Esophagus squamous epithelium (tissue), 5 donors: Measurements from ENCODE around the gene MRPS31. TPM values are rescaled to one million over a fixed set of nuclear protein-coding genes. Genes with fewer than 3 reads are reported as not detected.

Experiments
- DNase-seq: peaks from one replicate; lab custom pipeline; 2025; lab: John Stamatoyannopoulos, UW
- H3K27ac ChIP-seq, 4 donors: fragments of 200-600 bp; sonication (generic); one replicate each; pipeline ENCODE4 v1.5.1; 2016 to 2019; ENCODE audit warnings: mild to moderate bottlenecking in 1 of 4
- H3K27me3 ChIP-seq, 4 donors: fragments of 200-600 bp; sonication (generic); 1 replicate in 3 of 4; 2 replicates in 1 of 4; pipeline versions ENCODE4 v1.5.1 to v1.6.0; 2017 to 2021; ENCODE audit warnings: antibody characterized with exemption in 1 of 4
- H3K36me3 ChIP-seq, 3 donors: fragments of 200-600 bp; sonication (generic); one replicate each; pipeline ENCODE4 v1.5.1; 2016 to 2019
- H3K4me1 ChIP-seq, 3 donors: fragments of 200-600 bp; sonication (generic); one replicate each; pipeline ENCODE4 v1.5.1; 2017 to 2019
- H3K4me3 ChIP-seq, 4 donors: fragments of 200-600 bp; sonication (generic); 1 replicate in 3 of 4; 2 replicates in 1 of 4; pipeline ENCODE4 v1.5.1; 2016 to 2019; ENCODE audit warnings: mild to moderate bottlenecking in 2 of 4, moderate library complexity in 1 of 4
- H3K9me3 ChIP-seq, 3 donors: fragments of 200-600 bp; sonication (generic); one replicate each; pipeline ENCODE4 v1.5.1; 2016 to 2019
- POLR2A ChIP-seq, 4 donors: fragments of 450-650 bp; IDR thresholded peaks; one replicate each; pipeline ENCODE4 v1.6.1; 2017; ENCODE audit warnings: antibody characterized with exemption in 4 of 4, mild to moderate bottlenecking in 4 of 4, moderate library complexity in 3 of 4
- WGBS, 2 donors: methylation state at CpG; one replicate each; pipeline ENCODE4 v1.1.5; 2018; 5-methylcytosine and 5-hydroxymethylcytosine counted together
- intact Hi-C: fragments of 100-400 bp; cut with DNase I; formaldehyde crosslinking; loops from one replicate; pipeline ENCODE4 v1.15.0; 2022
- total RNA-seq, 4 donors: library from RNA; depleted of rRNA; stranded (reverse); fragments of >200 nt; gene quantifications; one replicate each; pipeline ENCODE4 v1.1.0, GENCODE V29; 2016
- TF ChIP-seq, protein P1 (sequence below), 6 experiments: fragments of 450-650 bp in 4 of 6; fragments of 200-600 bp in 2 of 6; sonication (generic) in 2 of 6; IDR thresholded peaks; one replicate each; pipeline ENCODE4 v1.5.1; 2016 to 2019; ENCODE audit warnings: antibody characterized with exemption in 6 of 6, mild to moderate bottlenecking in 4 of 6, moderate library complexity in 4 of 6
- donor health status: DM: yes; HTN: yes; CAD: no.

The MRPS31 gene
- total RNA-seq, 4 donors from 2014 or later = 8.8 to 24.2 (median 18.0) TPM

GRCh38 chr13:40774672-40775071 is 3.7 kb upstream of the MRPS31 start:
- Histone ChIP-seq H3K4me1 (peaks cover 0 to 22% (median 17%) of the 10 kb centered on the region in 3 donors), H3K36me3 (no peaks in the 10 kb centered on the region), H3K9me3 (no peaks in the 10 kb centered on the region), H3K4me3 (no peak overlapping the region), H3K27ac (no peak overlapping the region), H3K27me3 (no peaks in the 10 kb centered on the region)
- TF ChIP-seq, protein P1, sequence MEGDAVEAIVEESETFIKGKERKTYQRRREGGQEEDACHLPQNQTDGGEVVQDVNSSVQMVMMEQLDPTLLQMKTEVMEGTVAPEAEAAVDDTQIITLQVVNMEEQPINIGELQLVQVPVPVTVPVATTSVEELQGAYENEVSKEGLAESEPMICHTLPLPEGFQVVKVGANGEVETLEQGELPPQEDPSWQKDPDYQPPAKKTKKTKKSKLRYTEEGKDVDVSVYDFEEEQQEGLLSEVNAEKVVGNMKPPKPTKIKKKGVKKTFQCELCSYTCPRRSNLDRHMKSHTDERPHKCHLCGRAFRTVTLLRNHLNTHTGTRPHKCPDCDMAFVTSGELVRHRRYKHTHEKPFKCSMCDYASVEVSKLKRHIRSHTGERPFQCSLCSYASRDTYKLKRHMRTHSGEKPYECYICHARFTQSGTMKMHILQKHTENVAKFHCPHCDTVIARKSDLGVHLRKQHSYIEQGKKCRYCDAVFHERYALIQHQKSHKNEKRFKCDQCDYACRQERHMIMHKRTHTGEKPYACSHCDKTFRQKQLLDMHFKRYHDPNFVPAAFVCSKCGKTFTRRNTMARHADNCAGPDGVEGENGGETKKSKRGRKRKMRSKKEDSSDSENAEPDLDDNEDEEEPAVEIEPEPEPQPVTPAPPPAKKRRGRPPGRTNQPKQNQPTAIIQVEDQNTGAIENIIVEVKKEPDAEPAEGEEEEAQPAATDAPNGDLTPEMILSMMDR (IDR thresholded peaks at IDR 0.05) = no peak
- TF ChIP-seq POLR2A (IDR thresholded peaks at IDR 0.05) = no peak
- intact Hi-C loops = no loop called here
- DNase-seq = no peak
- 78 to 82% methylated on average over 6 of the region's 6 CpGs for WGBS, 2 donors

- no peak overlapping the region for H3K4me3 ChIP-seq
- intact Hi-C loops = no loop called here
- peaks cover 0 to 22% (median 20%) of the 10 kb centered on the region in 3 donors for H3K4me1 ChIP-seq
- H3K27ac ChIP-seq = no peak overlapping the region
- TF ChIP-seq, protein P1 (IDR thresholded peaks at IDR 0.05) = no peak
- TF ChIP-seq POLR2A (IDR thresholded peaks at IDR 0.05) = no peak
- no peaks in the 10 kb centered on the region for H3K27me3 ChIP-seq
- no peaks in the 10 kb centered on the region for H3K9me3 ChIP-seq
- DNase-seq = no peak
- 85 to 88% methylated on average over 4 of the region's 6 CpGs for WGBS, 2 donors
- H3K36me3 ChIP-seq = no peaks in the 10 kb centered on the region
These were observed 1.9 kb upstream of the MRPS31 start for GRCh38 chr13:40772765-40773473.

DNA sequence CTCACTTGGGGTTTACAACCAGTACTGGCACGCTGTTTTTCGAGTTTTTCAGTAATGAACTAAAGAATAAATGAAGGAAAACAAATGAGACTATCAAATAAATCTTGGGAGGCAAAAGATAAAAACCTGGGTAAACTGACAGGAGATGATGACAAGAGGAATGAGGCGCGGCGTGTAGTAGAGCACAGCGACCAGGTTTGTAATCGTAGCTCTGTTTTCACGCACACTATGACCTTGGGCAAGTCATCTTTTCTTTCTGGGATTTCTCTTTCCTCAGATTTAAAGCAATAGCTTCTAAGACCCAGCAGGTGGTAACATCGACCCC is 419 bp downstream of the MRPS31 start:
- peak overlapping the region; percentile 86 to 96 (median 92) for H3K27ac ChIP-seq
- no peak for DNase-seq
- WGBS, 2 donors = 0 to 1% methylated on average over 8 to 9 of the region's 9 CpGs
- H3K9me3 ChIP-seq = no peaks in the 10 kb centered on the region
- peaks cover 0 to 12% (median 0%) of the 10 kb centered on the region in 3 donors for H3K36me3 ChIP-seq
- H3K4me1 ChIP-seq = peaks cover 0 to 14% (median 11%) of the 10 kb centered on the region in 3 donors
- H3K4me3 ChIP-seq = peak overlapping the region; percentile 67 to 90 (median 78)
- TF ChIP-seq POLR2A (IDR thresholded peaks at IDR 0.05) = no peak
- TF ChIP-seq, protein P1 (IDR thresholded peaks at IDR 0.05) = no peak
- H3K27me3 ChIP-seq = no peaks in the 10 kb centered on the region
- intact Hi-C loops = no loop called here

DNA sequence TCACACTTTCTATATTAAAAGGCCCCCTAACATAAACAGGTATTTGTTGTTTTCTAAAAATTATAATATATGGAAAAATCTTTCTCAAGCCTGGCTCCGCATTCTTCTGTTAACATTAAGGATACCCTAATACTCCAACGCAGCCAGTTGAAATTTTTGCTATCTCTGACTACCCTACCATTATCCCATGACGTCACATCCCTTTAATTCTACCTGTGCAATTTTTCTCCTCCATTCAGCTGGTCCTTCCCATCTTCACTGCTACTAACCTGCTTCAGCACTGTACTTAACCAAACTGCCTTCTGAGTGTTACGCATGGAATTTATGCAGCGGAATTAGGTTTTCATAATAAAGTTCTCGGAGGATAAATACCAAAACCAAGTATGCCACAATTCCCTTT is 1.0 kb downstream of the MRPS31 start:
- no peaks in the 10 kb centered on the region for H3K9me3 ChIP-seq
- intact Hi-C loops = no loop called here
- H3K4me3 ChIP-seq = peak overlapping the region; percentile 67 to 90 (median 78)
- no peaks in the 10 kb centered on the region for H3K27me3 ChIP-seq
- peak overlapping the region; percentile 86 to 96 (median 92) for H3K27ac ChIP-seq
- no peak for TF ChIP-seq POLR2A (IDR thresholded peaks at IDR 0.05)
- TF ChIP-seq, protein P1 (IDR thresholded peaks at IDR 0.05) = no peak
- peaks cover 0 to 14% (median 11%) of the 10 kb centered on the region in 3 donors for H3K4me1 ChIP-seq
- WGBS, 2 donors = 70 to 79% methylated on average over 6 of the region's 6 CpGs
- no peak for DNase-seq
- peaks cover 0 to 17% (median 0%) of the 10 kb centered on the region in 3 donors for H3K36me3 ChIP-seq

DNA sequence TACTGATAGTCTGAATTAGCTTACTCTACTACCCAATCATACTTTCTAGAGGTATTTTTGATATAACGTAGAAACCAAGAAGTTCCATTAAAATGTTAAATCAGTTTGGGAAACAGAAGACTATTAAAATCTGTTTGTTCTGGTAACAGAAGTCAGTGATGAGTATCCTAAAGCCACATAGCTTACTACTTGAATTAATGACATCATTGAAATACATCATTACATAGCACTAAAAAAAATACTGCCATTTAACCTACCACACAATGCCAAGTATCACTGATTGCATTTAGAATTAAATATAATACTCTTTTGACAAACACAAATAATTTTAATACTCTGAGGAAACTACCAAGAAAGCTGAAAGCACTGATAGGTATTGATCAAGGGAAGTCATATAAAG is 5.4 kb downstream of the MRPS31 start:
- Histone ChIP-seq H3K36me3 (peaks cover 0 to 54% (median 0%) of the 10 kb centered on the region in 3 donors), H3K27ac (no peak overlapping the region), H3K4me3 (no peak overlapping the region), H3K4me1 (peaks cover 0 to 14% (median 9%) of the 10 kb centered on the region in 3 donors), H3K27me3 (no peaks in the 10 kb centered on the region), H3K9me3 (no peaks in the 10 kb centered on the region)
- intact Hi-C loops = no loop called here
- TF ChIP-seq, protein P1 (IDR thresholded peaks at IDR 0.05) = no peak
- no peak for TF ChIP-seq POLR2A (IDR thresholded peaks at IDR 0.05)
- DNase-seq = no peak
- 92 to 94% methylated on average over 1 of the region's 1 CpG for WGBS, 2 donors
